ENCODE data around the gene OXT. TPM values are rescaled to one million over a fixed set of nuclear protein-coding genes. Genes with fewer than 3 reads are reported as not detected.
"Not testable (repeated sequence)": the region's sequence is repeated elsewhere in the genome, so short reads cannot be mapped to it uniquely, and the experiment has no call there.

OXT gene
- total RNA-seq, 3 donors from 2014 or later (not counting 1 experiment from before 2014, with no cell fraction given), result not detected

DNA sequence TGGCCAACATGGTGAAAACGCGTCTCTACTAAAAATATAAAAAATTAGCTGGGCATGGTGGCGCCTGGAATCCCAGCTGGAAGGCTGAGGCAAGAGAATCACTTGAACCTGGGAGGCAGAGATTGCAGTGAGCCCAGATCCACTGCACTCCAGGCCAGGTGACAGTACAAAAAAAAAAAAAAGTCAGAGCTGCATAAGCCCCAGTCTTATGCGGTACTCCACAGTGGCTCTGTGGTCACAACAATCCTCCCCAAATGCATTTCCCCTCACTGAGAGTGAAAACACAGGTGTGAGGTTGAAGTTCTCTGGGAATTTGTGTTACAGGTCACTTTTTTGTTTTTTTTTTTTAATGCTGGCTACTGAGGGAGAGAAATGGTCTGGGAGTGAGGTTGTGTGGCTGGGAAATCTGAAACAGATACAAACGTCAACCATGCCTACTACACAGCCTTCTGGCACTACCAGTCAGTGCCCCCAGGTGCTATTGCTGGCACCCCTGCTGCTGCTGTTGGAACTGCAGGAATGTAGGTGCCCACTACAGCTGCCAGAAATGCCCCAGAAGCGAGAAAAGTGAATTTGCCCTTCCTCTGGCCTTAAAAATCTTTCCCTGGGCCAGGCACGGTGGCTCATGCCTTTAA, 19.9 kb upstream of the OXT start:
- Mint-ChIP-seq H3K27me3 (ENCODE audit: low read depth in 2 of 2) (no peaks in the 10 kb centered on the region), H3K4me3 (no peak overlapping the region), H3K9me3 (no peaks in the 10 kb centered on the region), H3K36me3 (no peaks in the 10 kb centered on the region), H3K27ac (no peak overlapping the region), H3K4me1 (peaks cover 6 to 12% of the 10 kb centered on the region in 2 donors)
- H3K9me3 ChIP-seq (ENCODE audit: control insufficient read depth, insufficient read depth, low read length), result no peaks in the 10 kb centered on the region
- WGBS (ENCODE audit: insufficient coverage), result 88% methylated on average over 6 of the region's 7 CpGs
- peaks cover 12% of the 10 kb centered on the region for H3K4me1 ChIP-seq (ENCODE audit: control insufficient read depth, insufficient read depth, low read length)
- TF ChIP-seq, protein P1, sequence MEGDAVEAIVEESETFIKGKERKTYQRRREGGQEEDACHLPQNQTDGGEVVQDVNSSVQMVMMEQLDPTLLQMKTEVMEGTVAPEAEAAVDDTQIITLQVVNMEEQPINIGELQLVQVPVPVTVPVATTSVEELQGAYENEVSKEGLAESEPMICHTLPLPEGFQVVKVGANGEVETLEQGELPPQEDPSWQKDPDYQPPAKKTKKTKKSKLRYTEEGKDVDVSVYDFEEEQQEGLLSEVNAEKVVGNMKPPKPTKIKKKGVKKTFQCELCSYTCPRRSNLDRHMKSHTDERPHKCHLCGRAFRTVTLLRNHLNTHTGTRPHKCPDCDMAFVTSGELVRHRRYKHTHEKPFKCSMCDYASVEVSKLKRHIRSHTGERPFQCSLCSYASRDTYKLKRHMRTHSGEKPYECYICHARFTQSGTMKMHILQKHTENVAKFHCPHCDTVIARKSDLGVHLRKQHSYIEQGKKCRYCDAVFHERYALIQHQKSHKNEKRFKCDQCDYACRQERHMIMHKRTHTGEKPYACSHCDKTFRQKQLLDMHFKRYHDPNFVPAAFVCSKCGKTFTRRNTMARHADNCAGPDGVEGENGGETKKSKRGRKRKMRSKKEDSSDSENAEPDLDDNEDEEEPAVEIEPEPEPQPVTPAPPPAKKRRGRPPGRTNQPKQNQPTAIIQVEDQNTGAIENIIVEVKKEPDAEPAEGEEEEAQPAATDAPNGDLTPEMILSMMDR (IDR thresholded peaks at IDR 0.05), result no peak
- no peaks in the 10 kb centered on the region for H3K27me3 ChIP-seq (ENCODE audit: control insufficient read depth, insufficient read depth, low read length)
- no peak overlapping the region for H3K4me3 ChIP-seq (ENCODE audit: low read length)
- peaks cover 17% of the 10 kb centered on the region for H3K36me3 ChIP-seq (ENCODE audit: control insufficient read depth, insufficient read depth, low read length)
- ATAC-seq (no peak), DNase-seq (no peak)
- intact Hi-C loops (cut with micrococcal nuclease), result loop anchor here (5.0 kb wide), 1 partner anchor 106 kb away; the partner anchor contains the start of genes FASTKD5 and UBOX5
- H3K27ac ChIP-seq (ENCODE audit: low read length), result no peak overlapping the region

DNA sequence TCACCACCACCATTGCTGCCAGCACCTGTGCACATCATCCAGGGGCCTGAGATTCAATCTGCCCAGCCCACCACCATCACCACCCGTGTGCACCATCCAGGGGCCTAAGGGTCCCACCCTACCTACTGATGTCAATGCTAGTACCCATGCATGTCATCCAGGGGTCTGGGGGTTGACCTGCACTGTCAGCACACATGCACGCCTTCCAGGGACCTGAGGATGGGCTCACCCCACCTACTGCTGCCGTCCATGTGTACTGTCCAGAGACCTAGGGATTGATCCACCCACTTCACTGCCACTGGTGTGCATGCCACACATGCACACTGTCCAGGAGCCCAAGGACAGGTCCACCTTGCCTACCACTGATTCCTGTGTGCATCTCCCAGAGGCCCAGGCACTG, 11.9 kb upstream of the OXT start:
- ATAC-seq (no peak), DNase-seq (no peak)
- no peak overlapping the region for H3K4me3 Mint-ChIP-seq
- TF ChIP-seq, protein P1 (IDR thresholded peaks at IDR 0.05), result no peak
- Histone ChIP-seq H3K36me3 (ENCODE audit: control insufficient read depth, insufficient read depth, low read length) (no peaks in the 10 kb centered on the region), H3K27ac (ENCODE audit: low read length) (no peak overlapping the region), H3K27me3 (ENCODE audit: control insufficient read depth, insufficient read depth, low read length) (no peaks in the 10 kb centered on the region), H3K4me1 (ENCODE audit: control insufficient read depth, insufficient read depth, low read length) (no peaks in the 10 kb centered on the region), H3K4me3 (ENCODE audit: low read length) (no peak overlapping the region), H3K9me3 (ENCODE audit: control insufficient read depth, insufficient read depth, low read length) (no peaks in the 10 kb centered on the region)
- WGBS (ENCODE audit: insufficient coverage), result 86% methylated on average over 3 of the region's 3 CpGs
- intact Hi-C loops (cut with micrococcal nuclease), result no loop called here
- no peaks in the 10 kb centered on the region for H3K9me3 Mint-ChIP-seq
- no peaks in the 10 kb centered on the region for H3K36me3 Mint-ChIP-seq
- no peaks in the 10 kb centered on the region for H3K4me1 Mint-ChIP-seq
- no peak overlapping the region for H3K27ac Mint-ChIP-seq
- H3K27me3 Mint-ChIP-seq (ENCODE audit: low read depth in 2 of 2), result peaks cover 0 to 2% of the 10 kb centered on the region in 2 donors

DNA sequence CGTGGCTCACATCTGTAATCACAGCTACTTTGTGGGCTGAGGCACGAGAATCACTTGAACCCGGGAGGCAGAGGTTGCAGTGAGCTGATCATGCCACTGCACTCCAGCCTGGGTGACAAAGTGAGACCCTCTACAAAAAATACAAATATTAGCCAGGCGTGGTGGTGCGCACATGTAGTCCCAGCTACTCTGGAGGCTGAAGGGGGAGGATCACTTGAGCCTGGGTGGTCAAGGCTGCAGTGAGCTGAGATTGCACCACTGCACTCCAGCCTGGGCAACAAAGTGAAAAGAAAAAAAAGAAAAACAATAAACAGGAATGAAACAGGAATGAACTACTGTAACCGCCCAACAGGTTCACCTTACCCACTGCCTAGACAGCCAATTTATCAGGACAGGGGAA, 7.3 kb upstream of the OXT start:
- H3K27me3 ChIP-seq (ENCODE audit: control insufficient read depth, insufficient read depth, low read length); H3K27me3 Mint-ChIP-seq (ENCODE audit: low read depth in 2 of 2); intact Hi-C loops (cut with micrococcal nuclease); H3K36me3 Mint-ChIP-seq; H3K4me3 ChIP-seq (ENCODE audit: low read length); DNase-seq; H3K9me3 Mint-ChIP-seq; ATAC-seq; H3K9me3 ChIP-seq (ENCODE audit: control insufficient read depth, insufficient read depth, low read length); H3K4me1 ChIP-seq (ENCODE audit: control insufficient read depth, insufficient read depth, low read length); H3K27ac ChIP-seq (ENCODE audit: low read length); H3K4me1 Mint-ChIP-seq; H3K36me3 ChIP-seq (ENCODE audit: control insufficient read depth, insufficient read depth, low read length); H3K4me3 Mint-ChIP-seq; H3K27ac Mint-ChIP-seq: not testable (repeated sequence)
- WGBS (ENCODE audit: insufficient coverage), result 81% methylated on average over 6 of the region's 6 CpGs

DNA sequence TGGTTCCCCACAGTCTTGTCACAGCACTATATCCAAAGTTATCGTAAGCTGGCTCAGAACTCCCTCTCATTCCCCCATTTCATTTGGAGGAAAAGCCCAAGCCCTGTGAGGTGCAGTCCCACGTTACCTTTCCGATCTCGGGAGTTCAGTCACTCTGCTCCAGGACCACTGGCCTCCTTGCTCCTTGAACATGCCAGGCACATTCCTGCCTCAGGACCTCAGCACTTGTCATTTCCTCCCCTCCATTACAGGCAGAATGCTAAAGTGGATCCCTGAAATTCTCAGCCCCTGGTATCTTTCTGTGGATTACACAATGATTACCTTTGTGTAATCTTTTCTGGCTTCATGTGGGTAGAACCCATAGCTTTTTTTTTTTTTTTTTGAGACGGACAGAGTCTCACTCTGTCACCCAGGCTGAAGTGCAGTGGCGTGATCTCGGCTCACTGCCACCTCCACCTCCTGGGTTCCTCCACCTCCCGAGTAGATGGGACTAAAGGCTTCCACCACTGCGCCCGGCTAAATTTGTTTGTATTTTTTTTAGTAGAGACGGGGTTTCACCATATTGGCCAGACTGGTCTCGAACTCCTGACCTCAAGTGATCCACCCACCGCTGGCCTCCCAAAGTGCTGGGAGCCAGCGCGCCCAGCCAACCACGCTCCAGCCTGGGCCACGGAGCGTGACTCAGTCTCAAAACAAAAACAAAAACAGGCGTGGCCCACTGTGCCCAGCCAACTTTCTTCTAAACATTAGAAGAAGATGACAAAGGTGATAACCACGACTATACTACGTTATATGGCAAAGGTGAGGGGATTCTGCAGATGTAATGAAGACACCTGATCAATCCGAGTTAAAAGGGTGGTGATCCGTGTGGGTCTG, 4.0 kb upstream of the OXT start:
- Histone ChIP-seq H3K9me3 (ENCODE audit: control insufficient read depth, insufficient read depth, low read length) (no peaks in the 10 kb centered on the region), H3K4me3 (ENCODE audit: low read length) (no peak overlapping the region), H3K27ac (ENCODE audit: low read length) (no peak overlapping the region), H3K27me3 (ENCODE audit: control insufficient read depth, insufficient read depth, low read length) (peaks cover 5% of the 10 kb centered on the region), H3K36me3 (ENCODE audit: control insufficient read depth, insufficient read depth, low read length) (no peaks in the 10 kb centered on the region), H3K4me1 (ENCODE audit: control insufficient read depth, insufficient read depth, low read length) (peaks cover 10% of the 10 kb centered on the region)
- Mint-ChIP-seq H3K36me3 (no peaks in the 10 kb centered on the region), H3K4me1 (peaks cover 9 to 14% of the 10 kb centered on the region in 2 donors), H3K9me3 (no peaks in the 10 kb centered on the region), H3K4me3 (no peak overlapping the region), H3K27me3 (ENCODE audit: low read depth in 2 of 2) (peaks cover 7 to 8% of the 10 kb centered on the region in 2 donors), H3K27ac (no peak overlapping the region)
- 83% methylated on average over 19 of the region's 23 CpGs for WGBS (ENCODE audit: insufficient coverage)
- DNase-seq, result no peak
- TF ChIP-seq, protein P1 (IDR thresholded peaks at IDR 0.05), result no peak
- intact Hi-C loops (cut with micrococcal nuclease), result no loop called here
- ATAC-seq, result no peak
